Measurements from ENCODE around the gene RCE1.

The RCE1 gene

DNA sequence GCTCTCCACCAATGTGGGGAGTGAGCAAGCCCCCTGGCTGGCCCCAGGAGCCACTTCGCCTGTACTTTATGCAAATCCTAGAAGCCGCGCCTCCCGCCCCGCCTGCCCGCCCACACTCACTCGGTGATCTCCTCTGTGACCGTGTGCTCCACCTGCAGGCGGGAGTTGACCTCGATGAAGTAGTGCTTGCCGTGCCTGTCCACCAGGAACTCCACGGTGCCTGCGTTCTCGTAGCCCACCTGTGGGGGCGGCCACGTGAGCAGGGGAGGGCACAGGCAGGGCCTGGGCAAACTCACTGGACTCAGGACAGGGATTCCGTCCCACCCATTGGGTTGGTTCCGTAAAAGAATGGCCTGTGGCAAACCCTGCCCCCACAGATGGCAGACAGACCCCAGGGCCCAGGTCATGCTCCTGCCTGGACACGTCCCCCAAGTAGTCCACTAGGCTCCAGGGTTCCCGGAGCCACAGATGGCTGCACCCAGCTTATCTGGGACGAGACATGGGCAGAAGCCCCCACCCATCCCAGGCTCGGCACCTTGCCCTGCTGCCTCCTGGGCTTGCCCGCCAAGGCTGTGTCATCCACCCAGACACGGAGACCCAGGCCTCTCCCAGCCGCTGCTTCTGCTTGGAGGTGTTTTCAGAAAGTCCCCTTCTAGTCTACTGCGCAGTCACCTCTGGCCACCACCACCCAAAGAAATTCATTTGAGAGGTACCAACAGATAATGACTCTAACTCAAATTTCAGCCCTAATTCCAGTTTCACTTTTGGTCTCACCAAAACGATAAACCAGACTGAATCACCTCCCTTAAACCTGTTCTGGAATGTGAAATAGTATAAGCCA lies 25.7 kb downstream of the RCE1 start:
- peak; percentile 68 to 78 for DNase-seq (ENCODE audit: low read depth in 2 of 2)

DNA sequence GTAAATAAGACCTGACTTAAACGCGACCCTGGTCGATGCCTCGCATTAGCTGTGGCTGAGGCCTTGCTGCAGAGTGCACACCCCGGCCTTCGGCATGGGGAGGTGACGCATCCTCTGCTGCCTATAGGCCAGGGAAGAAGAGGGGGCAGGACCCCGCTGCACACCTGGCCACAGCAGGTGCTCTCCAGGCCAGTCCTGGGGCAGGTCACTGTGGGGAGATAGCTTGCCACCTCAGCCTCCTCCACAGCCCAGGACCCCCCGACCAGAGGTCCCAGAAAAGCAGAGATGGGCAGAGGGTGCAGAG lies 26.3 kb downstream of the RCE1 start:
- no peak for DNase-seq (ENCODE audit: low read depth in 2 of 2)

DNA sequence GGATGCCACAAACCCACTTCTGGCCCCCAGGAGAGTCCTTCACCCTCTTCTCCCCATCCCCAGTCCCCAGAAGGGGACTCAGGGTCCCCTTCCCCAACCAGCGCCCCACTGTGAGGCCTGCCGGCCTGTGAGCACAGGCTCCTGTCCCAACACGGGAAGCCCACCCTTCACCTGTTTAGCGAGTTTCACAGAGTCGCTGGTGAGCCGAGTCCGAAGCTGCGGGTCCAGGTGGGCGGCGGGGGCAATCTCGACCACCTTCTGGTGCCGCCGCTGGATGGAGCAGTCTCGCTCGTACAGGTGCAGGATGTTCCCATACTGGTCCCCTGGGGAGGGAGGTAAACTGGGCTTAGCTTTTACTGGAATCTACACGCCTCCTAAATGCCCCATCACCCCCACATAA lies 26.9 kb downstream of the RCE1 start:
- DNase-seq (ENCODE audit: low read depth in 2 of 2): no peak

DNA sequence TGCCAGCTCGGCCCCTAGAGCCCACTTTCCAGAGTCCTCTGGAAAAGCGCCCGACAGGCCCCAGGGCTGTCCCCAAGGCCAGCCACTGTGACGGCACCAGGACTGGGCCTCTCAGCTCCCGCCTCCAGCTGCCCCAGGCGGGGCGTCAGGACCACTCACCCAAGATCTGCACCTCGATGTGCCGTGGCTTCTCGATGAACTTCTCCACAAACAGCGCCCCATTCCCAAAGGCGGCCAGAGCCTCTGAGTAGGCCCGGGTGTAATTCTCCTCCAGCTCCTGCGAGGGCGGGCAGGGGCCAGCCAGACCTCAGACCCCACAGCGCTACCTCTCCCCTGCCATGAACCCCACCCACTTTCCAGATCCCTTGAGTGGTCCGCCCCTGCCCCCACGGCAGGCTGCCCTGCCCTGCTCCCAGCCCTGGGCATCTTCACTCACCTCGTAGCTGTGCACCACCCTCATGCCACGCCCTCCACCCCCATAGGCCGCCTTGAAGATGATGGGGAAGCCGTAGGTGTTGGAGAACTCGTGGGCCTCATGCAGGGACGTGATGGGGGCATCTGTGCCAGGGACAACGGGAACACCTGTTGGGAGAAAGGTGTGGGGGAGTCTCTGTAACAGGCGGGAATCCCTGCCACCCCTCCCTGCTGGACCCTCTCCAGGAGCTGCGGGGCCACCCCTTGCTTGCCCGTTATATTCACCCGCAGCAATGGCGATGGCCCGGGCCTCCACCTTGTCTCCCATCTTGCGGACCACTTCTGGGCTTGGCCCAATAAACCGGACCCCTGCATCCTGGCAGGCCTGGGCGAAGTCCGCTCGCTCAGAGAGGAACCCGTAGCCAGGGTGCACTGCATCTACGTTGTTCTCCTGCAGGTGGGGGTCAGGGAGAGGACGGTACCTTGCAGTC lies 27.6 kb downstream of the RCE1 start:
- DNase-seq (ENCODE audit: low read depth in 2 of 2): no peak

DNA sequence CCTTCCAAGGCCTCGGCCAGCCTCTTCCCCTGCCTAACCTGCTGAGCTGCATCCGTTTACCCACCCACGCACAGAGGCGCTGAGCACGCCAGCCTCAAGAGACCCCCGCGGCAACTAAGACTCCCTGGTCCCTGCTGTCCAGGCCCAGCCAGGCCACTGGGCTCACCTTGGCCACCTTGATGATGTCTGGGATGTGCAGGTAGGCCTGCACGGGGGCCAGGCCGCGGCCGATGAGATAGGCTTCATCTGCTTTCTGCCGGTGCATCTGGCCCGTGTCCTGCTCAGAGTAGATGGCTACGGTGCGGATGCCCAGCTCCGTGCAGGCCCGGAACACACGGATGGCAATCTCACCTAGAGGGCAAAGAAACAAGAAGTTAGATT lies 28.3 kb downstream of the RCE1 start:
- DNase-seq (ENCODE audit: low read depth in 2 of 2): no peak

DNA sequence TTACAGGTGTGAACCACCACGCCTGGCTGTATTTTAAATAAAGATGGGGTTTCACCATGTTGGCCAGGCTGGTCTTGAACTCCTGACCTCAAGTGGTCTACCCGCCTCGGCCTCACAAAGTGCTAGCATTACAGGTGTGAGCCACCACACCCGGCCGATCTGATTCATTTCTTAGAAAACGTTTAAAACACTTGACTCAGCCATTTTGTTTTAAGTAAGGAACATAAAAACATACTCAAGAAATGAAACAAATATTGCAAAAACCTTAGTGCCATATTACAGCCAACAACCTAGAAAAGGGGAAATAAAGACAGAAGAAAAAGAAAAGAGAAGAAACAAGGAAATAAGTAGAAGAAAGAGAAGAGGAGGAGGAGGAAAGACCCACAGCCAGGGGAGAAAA lies 31.0 kb downstream of the RCE1 start:
- no peak for DNase-seq (ENCODE audit: low read depth in 2 of 2)

DNA sequence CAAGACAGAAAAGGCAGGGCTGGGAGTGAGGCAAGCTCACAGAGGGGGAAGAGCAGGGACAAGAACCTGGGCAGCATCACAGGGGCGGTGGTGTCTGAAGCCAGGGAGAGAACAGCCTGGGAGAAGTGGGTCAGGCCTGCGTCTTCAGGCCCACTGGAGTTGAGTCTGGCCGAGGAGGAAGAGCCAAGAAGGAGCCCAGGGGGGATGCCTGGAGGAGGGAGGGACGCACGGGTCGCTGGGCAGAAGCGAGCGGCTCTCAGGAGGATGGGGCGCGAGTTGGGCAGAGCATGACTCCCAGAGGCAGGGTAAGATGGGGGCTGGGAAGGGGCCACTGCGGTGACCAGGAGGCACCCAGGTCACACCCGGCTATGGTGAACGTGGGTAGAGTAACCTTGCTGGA lies 32.1 kb downstream of the RCE1 start:
- DNase-seq (ENCODE audit: low read depth in 2 of 2): no peak

DNA sequence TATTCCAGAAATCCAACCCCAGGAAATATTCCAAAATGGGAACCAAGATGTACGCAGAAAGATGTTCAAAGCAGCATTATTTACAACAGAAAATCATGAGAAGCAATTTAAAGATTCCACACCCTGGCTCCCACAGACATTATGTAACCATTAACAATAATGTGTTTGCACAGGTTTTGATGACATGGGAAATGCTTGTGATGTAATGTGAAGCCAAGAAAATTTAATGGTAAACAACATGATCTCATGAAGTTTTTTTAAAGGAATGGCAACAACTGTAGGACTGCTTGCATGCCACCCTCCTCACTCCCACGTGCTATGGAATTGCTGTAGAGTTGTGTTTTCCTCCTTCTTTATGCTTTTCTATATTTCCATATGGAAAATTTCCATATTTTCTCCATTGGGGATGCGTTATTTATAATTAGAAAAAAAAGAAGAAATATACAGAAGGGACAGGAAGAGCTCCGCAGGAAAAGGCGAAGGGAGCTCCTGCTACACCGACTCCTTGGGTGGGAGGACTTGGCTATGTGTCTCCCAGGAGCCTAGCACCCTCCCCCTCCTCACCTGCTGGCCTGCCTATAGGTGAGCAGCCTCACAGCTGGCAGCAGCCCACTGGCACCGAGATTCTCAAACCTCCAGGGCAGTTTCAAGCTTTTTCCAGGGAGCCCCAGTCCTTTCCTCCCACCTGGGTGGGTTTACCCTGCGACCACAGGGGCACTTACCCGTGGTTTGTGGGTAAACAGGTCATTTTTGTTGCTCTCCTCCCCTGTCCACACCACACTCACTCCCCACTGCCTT lies 34.5 kb downstream of the RCE1 start:
- DNase-seq (ENCODE audit: low read depth in 2 of 2): no peak

DNA sequence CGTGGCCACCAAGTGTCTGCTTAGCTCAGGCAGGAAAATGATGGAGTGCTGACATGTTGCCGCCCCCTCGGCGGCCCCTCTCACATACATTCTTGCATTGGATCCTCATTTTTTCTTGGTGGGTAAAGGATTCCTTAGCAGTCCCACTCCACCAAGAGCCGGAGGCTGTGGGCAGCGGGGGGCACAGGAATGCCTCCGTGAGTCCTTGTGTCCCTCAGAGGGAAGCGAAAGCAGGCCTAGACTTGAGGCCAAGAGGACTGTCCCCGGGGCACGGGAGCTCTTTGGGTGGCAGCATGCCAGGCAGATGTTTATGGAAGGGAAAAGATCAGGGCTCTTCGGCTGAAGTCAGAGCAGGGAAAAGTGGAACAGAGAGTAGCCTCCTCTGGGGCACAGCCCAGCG lies 35.2 kb downstream of the RCE1 start:
- DNase-seq (ENCODE audit: low read depth in 2 of 2): no peak

DNA sequence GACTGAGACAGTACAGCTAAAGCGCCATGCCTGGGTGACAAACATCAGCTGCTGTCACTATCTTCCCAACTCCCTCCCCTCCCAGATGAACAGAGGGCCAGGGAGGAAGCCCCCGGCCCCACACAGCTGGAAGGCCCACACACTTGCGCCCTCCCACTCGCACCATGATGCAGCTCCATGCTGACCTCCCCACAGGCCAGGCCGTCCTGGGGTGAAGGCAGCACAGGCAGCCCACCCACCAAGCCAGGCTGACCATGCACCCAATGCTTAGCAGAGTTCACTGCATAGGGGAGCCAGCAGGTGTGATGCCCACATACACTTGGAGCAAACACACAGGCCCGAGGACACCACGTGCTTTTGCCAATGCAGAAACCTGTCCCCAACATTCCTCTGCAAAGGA lies 35.8 kb downstream of the RCE1 start:
- no peak for DNase-seq (ENCODE audit: low read depth in 2 of 2)

DNA sequence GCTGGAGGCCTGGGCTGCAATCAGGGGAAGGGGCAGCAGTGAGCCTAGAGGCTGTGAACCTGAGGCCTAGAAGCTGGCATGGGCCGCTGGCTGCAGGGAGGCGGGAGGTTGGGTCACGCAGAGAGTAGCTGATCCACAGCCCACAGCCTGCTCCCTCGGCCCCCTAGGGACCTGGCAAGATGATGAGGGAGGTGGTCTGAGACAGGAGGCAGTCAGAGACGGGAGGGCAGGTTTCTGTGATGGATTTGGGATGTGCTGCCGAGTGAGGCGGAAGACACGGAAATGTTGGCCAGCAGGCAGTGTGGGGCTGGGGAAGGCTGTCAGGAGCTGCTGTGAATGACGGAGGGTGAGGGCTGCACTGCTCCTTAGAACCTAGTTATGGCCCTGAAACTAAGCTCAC lies 36.3 kb downstream of the RCE1 start:
- DNase-seq (ENCODE audit: low read depth in 2 of 2): no peak

DNA sequence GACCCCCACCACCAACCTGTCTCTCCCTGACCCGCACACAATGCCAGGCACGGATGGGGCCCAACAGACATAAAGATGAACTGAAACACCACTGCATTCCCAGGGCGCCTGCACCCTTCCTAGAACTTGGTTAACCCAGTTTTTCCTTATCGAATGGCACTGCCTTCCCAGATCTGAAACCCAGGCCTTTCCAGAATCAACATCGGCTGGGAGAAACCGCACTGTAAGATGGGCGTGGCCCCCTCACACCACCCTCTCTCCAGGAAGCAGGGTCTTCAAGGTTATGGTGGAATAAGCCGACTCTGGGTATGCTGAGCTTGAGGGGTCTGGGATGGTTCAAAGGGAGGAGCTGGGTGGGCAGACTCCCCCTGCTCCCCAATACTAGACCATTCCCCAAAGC lies 36.8 kb downstream of the RCE1 start:
- no peak for DNase-seq (ENCODE audit: low read depth in 2 of 2)

DNA sequence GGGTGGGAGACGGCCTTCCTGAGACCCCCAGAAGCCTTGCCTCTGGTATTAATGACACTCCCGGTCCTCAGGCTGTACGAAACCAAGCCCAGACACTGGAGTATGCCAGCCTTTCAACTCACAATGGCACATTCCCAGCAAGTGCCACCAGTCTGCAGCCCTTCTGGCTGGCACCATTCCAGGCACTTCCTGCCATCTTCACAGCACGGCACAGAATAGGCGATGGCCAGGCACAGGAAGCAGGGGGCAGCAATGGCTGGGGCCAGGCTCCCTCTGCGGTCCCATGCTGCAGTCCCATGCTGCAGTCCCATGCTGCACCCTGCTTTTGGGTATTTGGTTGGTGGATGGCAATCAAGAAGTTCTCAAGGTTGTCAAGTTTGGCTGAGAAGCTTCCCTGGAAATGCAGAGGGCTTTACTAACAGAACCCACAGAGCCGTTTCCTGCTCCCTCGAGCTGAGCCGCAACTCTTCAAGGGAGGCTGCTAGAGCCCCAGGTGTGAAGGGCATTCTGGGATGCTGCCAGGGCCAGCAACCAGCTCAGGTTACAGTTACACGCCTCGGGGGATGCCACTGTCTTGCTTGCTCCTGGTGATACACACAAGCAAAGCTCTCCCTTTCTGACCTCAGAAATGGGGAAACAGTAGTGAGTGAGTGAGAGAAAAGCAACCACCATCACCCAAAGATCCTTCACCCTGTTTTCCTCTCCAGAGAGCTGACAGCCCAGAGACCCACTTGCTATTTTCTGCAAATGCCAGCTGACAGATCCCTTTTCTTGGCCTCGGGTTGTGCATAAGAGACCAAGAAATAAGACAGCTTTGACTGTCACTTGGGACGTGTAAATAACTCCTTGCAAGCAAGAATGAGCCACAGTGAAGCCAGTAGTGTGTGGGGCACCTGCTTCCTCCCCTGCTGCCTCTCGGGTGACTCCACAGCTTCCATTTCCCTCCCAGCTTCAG lies 37.5 kb downstream of the RCE1 start:
- DNase-seq (ENCODE audit: low read depth in 2 of 2): no peak

DNA sequence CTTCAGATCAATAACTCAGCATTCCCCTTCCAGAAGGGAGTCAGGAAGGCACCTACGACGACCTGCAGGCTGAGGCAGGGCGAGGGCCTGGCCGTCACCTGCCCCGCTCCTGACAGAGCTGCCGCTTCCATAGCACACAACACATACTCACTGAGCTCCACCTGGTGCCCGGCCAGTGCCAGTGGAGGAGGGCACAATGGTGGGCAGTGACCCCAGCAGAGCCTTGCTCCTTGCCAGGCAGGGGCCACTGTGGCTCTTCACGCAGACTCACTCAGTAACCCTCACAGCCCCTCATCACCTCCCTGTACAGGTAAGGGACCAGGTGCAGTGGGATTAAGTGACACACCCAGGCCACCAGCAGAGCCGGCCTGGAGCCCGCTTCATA lies 38.2 kb downstream of the RCE1 start:
- no peak for DNase-seq (ENCODE audit: low read depth in 2 of 2)

DNA sequence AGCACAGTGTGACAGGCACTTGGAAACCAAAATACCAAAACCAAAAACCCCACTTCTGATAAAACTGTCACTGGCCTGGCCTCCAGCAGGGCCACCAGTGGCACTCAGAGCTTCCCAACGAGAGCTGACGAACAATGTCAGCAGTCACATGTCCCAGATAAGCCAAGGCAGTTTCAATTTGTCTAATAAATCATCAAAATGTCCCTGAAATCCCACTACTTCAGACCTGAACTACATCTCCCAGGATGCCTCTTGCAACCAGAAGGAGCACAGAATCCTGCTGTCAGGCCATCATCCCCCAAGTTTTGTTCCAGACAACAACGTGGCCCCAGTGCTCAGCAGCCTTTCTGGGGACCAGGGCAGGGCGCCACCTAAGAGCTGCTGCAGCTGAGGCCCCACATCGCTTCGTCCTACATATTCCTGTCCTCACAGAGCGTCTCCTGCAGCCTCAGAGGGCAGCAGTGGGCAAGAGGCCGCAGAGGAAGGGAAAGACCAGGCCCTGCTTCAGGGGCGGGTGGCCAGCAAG lies 38.7 kb downstream of the RCE1 start:
- no peak for DNase-seq (ENCODE audit: low read depth in 2 of 2)

DNA sequence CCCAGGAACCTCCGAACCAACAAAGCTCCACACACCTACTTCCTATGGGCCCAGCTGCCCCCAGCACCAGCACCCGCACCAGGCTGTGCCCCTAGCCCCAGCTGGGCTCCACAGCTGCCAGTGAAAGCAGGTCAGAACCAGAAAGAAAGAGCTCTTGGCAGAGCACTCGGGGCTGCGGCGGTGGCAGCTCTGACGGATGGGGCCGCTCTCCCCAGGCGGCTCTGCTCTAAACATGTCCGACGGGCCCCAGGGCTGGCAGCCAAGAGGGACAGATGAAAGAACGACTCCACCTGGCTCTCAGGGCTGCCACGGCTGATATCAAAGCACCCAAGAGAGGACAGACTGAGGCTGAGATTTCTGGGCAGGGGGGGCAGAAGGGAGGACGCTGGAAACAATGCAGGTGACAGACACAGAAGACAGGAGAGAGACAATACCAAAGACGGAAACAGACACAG lies 39.3 kb downstream of the RCE1 start:
- DNase-seq (ENCODE audit: low read depth in 2 of 2): no peak

DNA sequence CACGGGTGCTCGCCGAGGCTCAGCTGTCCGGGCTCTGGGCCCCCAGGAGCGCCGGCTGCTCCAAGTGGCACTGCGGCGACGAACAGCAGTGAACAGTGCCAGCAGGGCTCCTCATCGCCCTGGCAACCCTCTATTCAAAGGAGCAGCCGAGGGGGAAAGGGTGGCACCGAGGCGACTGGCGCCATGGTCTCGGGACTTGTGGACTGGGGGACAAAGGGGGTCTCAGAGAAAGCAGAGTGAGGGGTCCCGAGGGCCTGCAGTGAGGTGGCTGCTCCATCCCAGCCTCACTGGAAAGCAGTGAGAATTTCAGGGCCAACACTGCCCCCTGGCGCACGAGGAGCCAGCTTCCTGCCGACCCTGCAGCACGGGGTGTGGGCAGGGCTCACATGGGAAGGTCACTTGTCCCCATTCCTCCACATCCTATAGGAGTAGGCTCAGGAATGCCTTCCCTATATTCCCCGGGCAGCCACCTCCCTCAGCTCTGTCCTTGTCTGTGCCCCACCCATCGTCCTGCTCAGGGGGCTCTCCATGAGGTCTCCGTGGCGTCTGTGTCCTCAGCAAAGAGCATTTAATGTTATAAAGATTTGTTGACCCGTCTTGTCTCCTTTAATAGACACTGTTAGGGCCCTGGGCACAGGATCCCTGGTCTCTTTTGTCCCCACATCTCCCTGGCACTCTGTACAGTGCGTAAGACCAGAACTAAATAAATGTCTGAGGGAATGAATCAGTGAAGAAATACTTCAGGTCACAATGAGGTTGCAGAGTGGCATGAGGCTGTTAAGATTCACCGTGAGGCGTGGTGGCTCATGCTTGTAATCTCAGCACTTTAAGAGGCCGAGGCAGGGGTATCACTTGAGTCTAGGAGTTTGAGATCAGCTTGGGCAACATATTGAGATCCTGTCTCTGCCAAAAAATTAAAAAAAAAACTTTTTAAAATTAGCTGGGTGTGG lies 40.0 kb downstream of the RCE1 start:
- DNase-seq (ENCODE audit: low read depth in 2 of 2): peak; percentile 28 to 61

DNA sequence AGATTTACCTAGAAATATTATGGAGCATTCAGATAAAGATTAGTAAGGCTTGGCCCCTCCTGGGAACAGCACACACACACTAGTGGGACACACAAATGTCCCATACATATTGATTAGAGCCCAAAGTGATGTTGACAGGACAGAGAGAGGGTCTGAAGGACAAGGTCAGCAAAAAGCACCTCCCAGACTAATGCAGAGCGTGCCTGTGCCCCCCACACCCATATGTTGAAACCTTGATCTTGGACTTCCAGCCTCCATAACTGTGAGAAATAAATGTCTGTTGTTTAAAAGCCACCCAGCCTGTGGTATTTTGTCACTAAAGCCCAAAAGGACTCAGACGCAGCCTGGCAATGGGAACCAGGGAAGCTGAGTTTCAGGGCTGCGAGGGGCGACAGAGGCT lies 41.2 kb downstream of the RCE1 start:
- DNase-seq (ENCODE audit: low read depth in 2 of 2): no peak

DNA sequence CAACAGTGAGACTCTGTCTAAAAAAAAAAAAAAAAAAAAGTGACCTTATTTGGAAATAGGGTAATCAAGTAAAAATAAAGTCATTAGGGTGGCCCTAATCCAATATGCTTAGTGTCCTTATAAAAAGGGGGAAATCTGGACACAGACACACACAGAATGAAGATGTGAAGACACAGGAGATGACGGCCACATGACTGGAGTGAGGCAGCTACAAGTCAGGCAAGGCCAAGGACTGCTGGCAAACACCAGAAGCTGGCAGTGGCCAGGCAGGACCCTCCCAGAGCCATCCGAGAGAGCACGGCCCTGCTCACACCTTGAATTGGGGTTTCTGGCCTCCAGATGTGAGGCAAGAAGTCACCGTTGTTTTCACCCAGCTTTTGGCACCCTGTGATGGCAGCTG lies 42.2 kb downstream of the RCE1 start:
- DNase-seq (ENCODE audit: low read depth in 2 of 2): no peak

DNA sequence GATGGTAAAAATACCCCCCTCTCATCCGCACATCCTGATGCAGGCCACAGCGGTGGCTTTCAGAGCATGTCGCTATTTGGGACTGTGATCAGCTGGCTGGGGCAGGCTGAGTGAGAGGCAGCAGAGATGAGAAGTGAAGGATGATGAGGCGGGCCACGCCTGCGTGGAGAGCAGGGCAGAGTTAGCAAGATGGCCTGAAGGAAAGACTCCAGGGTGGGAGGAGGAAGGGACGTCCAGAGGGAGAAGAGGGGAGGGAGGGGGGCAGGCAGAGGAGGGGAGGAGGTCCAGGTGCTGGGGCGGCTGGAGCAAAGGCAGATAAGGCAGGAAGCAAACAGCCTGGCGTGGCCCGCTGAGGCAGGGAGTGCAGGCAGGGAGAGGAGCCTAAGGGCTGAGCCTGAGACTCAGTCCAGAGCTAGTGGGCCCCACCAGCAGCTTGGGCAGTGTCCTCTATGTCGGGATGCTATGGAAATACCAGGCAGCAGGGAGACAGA lies 42.8 kb downstream of the RCE1 start:
- DNase-seq (ENCODE audit: low read depth in 2 of 2): no peak
